A549 (cell line): ENCODE results near the gene COX11. TPM values are rescaled to one million over a fixed set of nuclear protein-coding genes. Genes with fewer than 3 reads are reported as not detected.

Source experiments
- ATAC-seq, 2 experiments: fragments of 200-7000 bp in 1 of 2; fragments of >200 bp in 1 of 2; cut with Nextera tagmentation in 1 of 2; cut with Tn5 transposase in 1 of 2; 3 replicates each; pipeline versions ENCODE4 v1.8.0 to v1.9.1; 2018 to 2020; ENCODE audit warnings: mild to moderate bottlenecking in 1 of 2, moderate library complexity in 1 of 2
- CTCF ChIA-PET: fragments of 300-600 bp; sonication (Branson Sonifier 250); formaldehyde crosslinking; extraction: SDS; loops from one replicate; lab custom pipeline; 2021; ENCODE audit warnings: antibody characterized with exemption, inconsistent platforms; lab: Yijun Ruan, JAX
- POLR2A ChIA-PET: fragments of 350-600 bp; formaldehyde crosslinking; extraction: SDS; loops from one replicate; lab custom pipeline; 2021; ENCODE audit warnings: antibody characterized with exemption, inconsistent platforms; lab: Yijun Ruan, JAX
- DNase-seq, 2 experiments: peaks; one replicate each; pipeline versions ENCODE4 v3.0.0 to v3.0.0-alpha.2; 2011 to 2016; ENCODE audit warnings: low read depth in 1 of 2, low spot score in 1 of 2
- FAIRE-seq: peaks from 2 replicates; lab custom pipeline; 2011; peaks lifted over from hg19 to GRCh38; lab: Jason Lieb, UNC
- H3K27ac ChIP-seq, 2 experiments: fragments of >200 bp; sonication (Bioruptor Twin); formaldehyde crosslinking; 3 replicates each; pipeline ENCODE4 v1.5.1; 2016 to 2017
- H3K4me1 ChIP-seq: fragments of >200 bp; sonication (Bioruptor Twin); formaldehyde crosslinking; 3 replicates; pipeline ENCODE4 v1.6.1; 2016
- H3K4me2 ChIP-seq: fragments of >200 bp; sonication (Bioruptor Twin); formaldehyde crosslinking; 3 replicates; pipeline ENCODE4 v1.6.1; 2016
- H3K4me3 ChIP-seq: fragments of >200 bp; sonication (Bioruptor Twin); formaldehyde crosslinking; 3 replicates; pipeline ENCODE4 v1.5.1; 2016
- H3K9me3 ChIP-seq: fragments of >200 bp; sonication (Bioruptor Twin); formaldehyde crosslinking; 3 replicates; pipeline ENCODE4 v1.6.1; 2016
- BHLHE40 ChIP-seq: IDR thresholded peaks from 2 replicates; pipeline ENCODE4 v1.6.1; 2012; ENCODE audit warnings: low read depth, low read length, inconsistent platforms
- CBX8 ChIP-seq: fragments of 200-600 bp; sonication (generic); IDR thresholded peaks from 2 replicates; pipeline ENCODE4 v1.6.1; 2016
- EHF ChIP-seq: fragments of 250-450 bp; sonication (Bioruptor Pico); IDR thresholded peaks from 2 replicates; pipeline ENCODE4 v1.5.0; 2020; ENCODE audit warnings: mild to moderate bottlenecking
- EHMT2 ChIP-seq: fragments of 200-600 bp; sonication (generic); IDR thresholded peaks from 2 replicates; pipeline ENCODE4 v1.6.1; 2016; ENCODE audit warnings: antibody characterized with exemption, low read depth, mild to moderate bottlenecking, moderate library complexity
- ESRRA ChIP-seq: fragments of 150-350 bp; IDR thresholded peaks from 2 replicates; pipeline ENCODE4 v1.6.1; 2014; ENCODE audit warnings: mild to moderate bottlenecking, low read length, borderline replicate concordance
- FOXS1 ChIP-seq: fragments of 250-450 bp; sonication (Bioruptor Pico); IDR thresholded peaks from 2 replicates; pipeline ENCODE4 v1.5.0; 2020; ENCODE audit warnings: mild to moderate bottlenecking, moderate library complexity
- HOXB5 ChIP-seq: fragments of 250-450 bp; sonication (Bioruptor Pico); IDR thresholded peaks from 2 replicates; pipeline ENCODE4 v1.5.0; 2020; ENCODE audit warnings: mild to moderate bottlenecking, moderate library complexity
- JUN ChIP-seq, 2 experiments: fragments of >200 bp; sonication (Bioruptor Twin); formaldehyde crosslinking; IDR thresholded peaks; 2 replicates in 1 of 2; 3 replicates in 1 of 2; pipeline ENCODE4 v1.6.1; 2016 to 2017
- NR3C1 ChIP-seq: fragments of >200 bp; sonication (Bioruptor Twin); formaldehyde crosslinking; IDR thresholded peaks from 3 replicates; pipeline ENCODE4 v1.6.1; 2017
- PHF8 ChIP-seq: fragments of 200-600 bp; sonication (generic); IDR thresholded peaks from 2 replicates; pipeline ENCODE4 v1.6.1; 2016; ENCODE audit warnings: low read depth, mild to moderate bottlenecking, antibody characterized with exemption, moderate library complexity, borderline replicate concordance
- POLR2A ChIP-seq: IDR thresholded peaks from 2 replicates; pipeline ENCODE4 v1.6.1; 2012; ENCODE audit warnings: mild to moderate bottlenecking, low read length
- POLR2AphosphoS2 ChIP-seq: conservative IDR thresholded peaks from 2 replicates; pipeline ENCODE4 v1.6.1; 2012; ENCODE audit warnings: low read length, improper control_type of control experiment, inconsistent platforms
- RAD21 ChIP-seq, 2 experiments: fragments of >200 bp in 1 of 2; sonication (Bioruptor Twin) in 1 of 2; formaldehyde crosslinking in 1 of 2; IDR thresholded peaks in 1 of 2; conservative IDR thresholded peaks in 1 of 2; 2 replicates in 1 of 2; 3 replicates in 1 of 2; pipeline ENCODE4 v1.6.1; 2012 to 2018; ENCODE audit warnings: inconsistent platforms in 1 of 2
- ZNF302 ChIP-seq: fragments of 250-450 bp; sonication (Bioruptor Pico); IDR thresholded peaks from 2 replicates; pipeline ENCODE4 v1.9.0; 2021; ENCODE audit warnings: inconsistent platforms, mild to moderate bottlenecking, moderate library complexity
- ZSCAN20 ChIP-seq: fragments of 250-450 bp; sonication (Bioruptor Pico); IDR thresholded peaks from 2 replicates; pipeline ENCODE4 v1.8.0; 2022; ENCODE audit warnings: mild to moderate bottlenecking, moderate library complexity
- WGBS: methylation state at CpG from one replicate; pipeline ENCODE4 v1.1.6; 2017; ENCODE audit errors: missing lambda C conversion rate; 5-methylcytosine and 5-hydroxymethylcytosine counted together
- polyA plus RNA-seq, 4 experiments: library from polyadenylated mRNA; depleted of rRNA in 3 of 4; stranded (reverse); fragments of >200 nt; fragmentation: RNase III in 1 of 4; extraction: RNeasy Plus Mini Kit Qiagen cat#74134 plus additional on column Dnase treatment in 1 of 4; gene quantifications; 2 replicates in 3 of 4; 3 replicates in 1 of 4; pipeline ENCODE4 v1.2.3, GENCODE V29; 2011 to 2017
- TF ChIP-seq, protein P1 (sequence below): IDR thresholded peaks from 2 replicates; pipeline ENCODE4 v1.6.1; 2012
- TF ChIP-seq, protein P2 (sequence below): fragments of >200 bp; sonication (Bioruptor Twin); formaldehyde crosslinking; IDR thresholded peaks from 3 replicates; pipeline ENCODE4 v1.5.1; 2016
- TF ChIP-seq, protein P3 (sequence below): IDR thresholded peaks from 2 replicates; pipeline ENCODE4 v1.6.1; 2012; ENCODE audit warnings: low read depth, borderline replicate concordance

Gene COX11
- polyA plus RNA-seq, 2 of the 4 experiments (the other 2 are of a cell fraction) = 95.4 to 121 TPM

DNA sequence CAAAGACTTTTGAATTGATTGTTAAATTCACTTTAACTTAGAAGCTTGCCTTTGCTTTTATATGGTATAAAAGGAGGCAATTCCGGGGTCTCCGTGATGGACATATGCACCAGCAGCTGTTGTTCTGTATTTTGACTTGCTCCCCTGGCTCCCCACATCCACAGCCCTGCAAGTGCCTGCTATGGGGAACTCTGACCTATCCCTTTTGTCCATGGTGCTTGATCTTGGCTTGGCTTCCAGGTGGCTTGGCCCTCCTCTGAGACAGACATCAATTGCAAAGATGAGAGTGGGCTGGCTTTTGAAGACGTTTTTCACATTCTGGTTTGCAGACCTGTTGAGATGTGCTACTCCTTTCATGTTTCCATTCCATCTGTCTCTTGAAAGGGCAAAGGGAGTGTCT is 40.9 kb downstream of the COX11 start:
- DNase-seq (no peak), ATAC-seq (no peak; a peak in 1 of 6 replicates), FAIRE-seq (no peak)
- Histone ChIP-seq H3K4me3 (no peak overlapping the region), H3K4me1 (no peaks in the 10 kb centered on the region), H3K9me3 (no peaks in the 10 kb centered on the region), H3K27ac (no peak overlapping the region), H3K4me2 (no peak overlapping the region)
- POLR2A ChIA-PET = no interaction called here
- WGBS = 91% methylated on average over 3 of the region's 3 CpGs
- TF ChIP-seq JUN (IDR thresholded peaks at IDR 0.05) = no peak
- CTCF ChIA-PET = interaction anchor here (1.5 kb wide), 1 partner anchor 28 kb away, joined by 3 read pairs; no protein-coding TSS in a partner anchor

DNA sequence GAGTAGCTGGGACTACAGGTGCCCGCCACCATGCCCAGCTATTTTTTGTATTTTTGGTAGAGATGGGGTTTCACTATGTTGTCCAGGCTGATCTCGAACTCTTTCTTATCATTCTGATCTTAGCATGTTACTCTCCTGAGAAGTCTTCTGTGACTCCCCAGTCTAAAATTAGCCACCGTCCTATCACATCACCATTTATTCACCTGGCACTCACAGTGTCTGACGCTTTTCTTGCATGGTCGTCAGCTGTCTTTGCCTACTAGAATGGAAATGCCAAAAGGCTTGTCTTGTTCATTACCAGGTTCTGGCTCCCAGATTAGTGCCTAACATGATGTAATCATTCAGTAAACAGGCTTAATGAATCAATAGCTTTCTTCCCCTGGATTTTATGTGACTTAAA is 44.0 kb downstream of the COX11 start:
- H3K4me1 ChIP-seq = no peaks in the 10 kb centered on the region
- H3K4me3 ChIP-seq = no peak overlapping the region
- 95% methylated on average over 5 of the region's 5 CpGs for WGBS
- no peaks in the 10 kb centered on the region for H3K9me3 ChIP-seq
- DNase-seq = no peak
- TF ChIP-seq, protein P1, sequence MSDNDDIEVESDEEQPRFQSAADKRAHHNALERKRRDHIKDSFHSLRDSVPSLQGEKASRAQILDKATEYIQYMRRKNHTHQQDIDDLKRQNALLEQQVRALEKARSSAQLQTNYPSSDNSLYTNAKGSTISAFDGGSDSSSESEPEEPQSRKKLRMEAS = no peak
- H3K27ac ChIP-seq = no peak overlapping the region
- CTCF ChIA-PET = no interaction called here
- no peak overlapping the region for H3K4me2 ChIP-seq
- ATAC-seq = no peak
- POLR2A ChIA-PET = no interaction called here
- no peak for FAIRE-seq

DNA sequence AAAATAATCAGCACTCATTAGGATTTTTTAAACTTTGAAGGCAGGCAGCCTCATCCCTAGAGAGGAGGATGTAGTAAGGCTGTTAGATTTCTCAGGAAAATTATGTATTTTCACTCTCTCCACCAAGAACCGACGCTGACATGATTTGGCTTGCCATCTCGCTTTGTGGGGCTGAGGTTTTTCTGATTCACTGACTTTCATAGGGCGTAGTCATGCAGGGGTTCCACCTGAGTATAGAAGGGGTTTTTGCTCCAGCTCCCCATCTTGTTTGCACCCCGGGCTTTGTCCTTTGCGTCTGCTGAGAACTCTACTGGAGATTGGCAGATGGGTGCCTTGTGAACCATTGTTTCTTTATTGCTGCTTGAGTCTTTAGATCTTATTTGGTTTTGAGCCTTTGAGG is 47.6 kb downstream of the COX11 start:
- TF ChIP-seq BHLHE40 = no peak
- TF ChIP-seq, protein P2, sequence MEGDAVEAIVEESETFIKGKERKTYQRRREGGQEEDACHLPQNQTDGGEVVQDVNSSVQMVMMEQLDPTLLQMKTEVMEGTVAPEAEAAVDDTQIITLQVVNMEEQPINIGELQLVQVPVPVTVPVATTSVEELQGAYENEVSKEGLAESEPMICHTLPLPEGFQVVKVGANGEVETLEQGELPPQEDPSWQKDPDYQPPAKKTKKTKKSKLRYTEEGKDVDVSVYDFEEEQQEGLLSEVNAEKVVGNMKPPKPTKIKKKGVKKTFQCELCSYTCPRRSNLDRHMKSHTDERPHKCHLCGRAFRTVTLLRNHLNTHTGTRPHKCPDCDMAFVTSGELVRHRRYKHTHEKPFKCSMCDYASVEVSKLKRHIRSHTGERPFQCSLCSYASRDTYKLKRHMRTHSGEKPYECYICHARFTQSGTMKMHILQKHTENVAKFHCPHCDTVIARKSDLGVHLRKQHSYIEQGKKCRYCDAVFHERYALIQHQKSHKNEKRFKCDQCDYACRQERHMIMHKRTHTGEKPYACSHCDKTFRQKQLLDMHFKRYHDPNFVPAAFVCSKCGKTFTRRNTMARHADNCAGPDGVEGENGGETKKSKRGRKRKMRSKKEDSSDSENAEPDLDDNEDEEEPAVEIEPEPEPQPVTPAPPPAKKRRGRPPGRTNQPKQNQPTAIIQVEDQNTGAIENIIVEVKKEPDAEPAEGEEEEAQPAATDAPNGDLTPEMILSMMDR = no peak
- no peak for TF ChIP-seq EHMT2
- no peak for TF ChIP-seq ESRRA
- 98% methylated on average over 6 of the region's 6 CpGs for WGBS
- H3K27ac ChIP-seq = no peak overlapping the region
- DNase-seq = no peak
- ChIA-PET POLR2A (no interaction called here), CTCF (no interaction called here)
- no peak overlapping the region for H3K4me3 ChIP-seq
- no peak overlapping the region for H3K4me2 ChIP-seq
- no peak for ATAC-seq
- FAIRE-seq = no peak
- H3K9me3 ChIP-seq = peaks cover 13% of the 10 kb centered on the region
- H3K4me1 ChIP-seq = no peaks in the 10 kb centered on the region

DNA sequence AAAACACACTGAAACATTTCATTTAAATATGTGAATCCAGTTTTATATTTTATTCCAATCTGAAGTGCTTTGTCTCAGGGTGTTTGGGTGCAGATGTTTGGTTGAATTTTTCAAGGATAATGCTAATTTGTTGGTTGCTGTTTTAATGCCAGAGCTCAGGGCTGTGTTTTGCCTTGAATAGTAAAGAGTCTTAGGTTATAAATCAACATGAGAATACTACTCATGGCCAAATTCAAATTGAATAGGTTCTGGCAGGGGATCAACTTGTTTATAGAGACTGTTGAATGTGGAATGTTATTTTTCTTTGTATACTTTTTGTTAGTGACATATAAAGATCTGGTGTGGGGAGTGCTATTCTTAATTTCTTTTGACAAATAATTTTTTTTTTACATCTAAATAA is 49.0 kb downstream of the COX11 start:
- H3K4me3 ChIP-seq = no peak overlapping the region
- H3K9me3 ChIP-seq = peaks cover 15% of the 10 kb centered on the region
- FAIRE-seq (no peak), DNase-seq (no peak), ATAC-seq (no peak)
- no peak overlapping the region for H3K4me2 ChIP-seq
- H3K27ac ChIP-seq = no peak overlapping the region
- no peaks in the 10 kb centered on the region for H3K4me1 ChIP-seq
- POLR2A ChIA-PET = no interaction called here
- CTCF ChIA-PET = interaction anchor here (1.2 kb wide), 1 partner anchor 9 kb away, joined by 3 read pairs; no protein-coding TSS in a partner anchor
- no peak for TF ChIP-seq PHF8
- TF ChIP-seq RAD21 (conservative IDR thresholded peaks at IDR 0.05 in 1 of 2, IDR thresholded peaks at IDR 0.05 in 1 of 2) = no peak
- TF ChIP-seq POLR2AphosphoS2 = no peak
- TF ChIP-seq BHLHE40 = no peak
- TF ChIP-seq, protein P3, sequence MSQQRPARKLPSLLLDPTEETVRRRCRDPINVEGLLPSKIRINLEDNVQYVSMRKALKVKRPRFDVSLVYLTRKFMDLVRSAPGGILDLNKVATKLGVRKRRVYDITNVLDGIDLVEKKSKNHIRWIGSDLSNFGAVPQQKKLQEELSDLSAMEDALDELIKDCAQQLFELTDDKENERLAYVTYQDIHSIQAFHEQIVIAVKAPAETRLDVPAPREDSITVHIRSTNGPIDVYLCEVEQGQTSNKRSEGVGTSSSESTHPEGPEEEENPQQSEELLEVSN = no peak
- no peak for TF ChIP-seq POLR2A
- no peak for TF ChIP-seq HOXB5
- no peak for TF ChIP-seq ZSCAN20
- TF ChIP-seq NR3C1 = no peak
- TF ChIP-seq JUN (IDR thresholded peaks at IDR 0.05) = no peak
- no peak for TF ChIP-seq CBX8
- no peak for TF ChIP-seq FOXS1
- TF ChIP-seq EHF (CRISPR knock-in tag) = no peak
- no peak for TF ChIP-seq ZNF302 (CRISPR knock-in tag)
- TF ChIP-seq, protein P1 = no peak
